ENCODE measurements around the gene MKNK2.
A peak's percentile ranks its signal among the peaks of the same experiment; 100 is the strongest.

Gene MKNK2

GRCh38 chr19:2054763-2055162 lies 3.7 kb upstream of the MKNK2 start:
- Mint-ChIP-seq H3K9me3 (no peaks in the 10 kb centered on the region), H3K27ac (peak overlapping the region; percentile 96), H3K4me1 (peaks cover 49% of the 10 kb centered on the region), H3K36me3 (peaks cover 27% of the 10 kb centered on the region), H3K4me3 (peak overlapping the region; percentile 72)
- no peak for ATAC-seq
- DNase-seq (ENCODE audit: low spot score in 2 of 2) = no peak

GRCh38 chr19:2053601-2054389 lies 2.8 kb upstream of the MKNK2 start:
- H3K4me1 Mint-ChIP-seq = peaks cover 59% of the 10 kb centered on the region
- H3K9me3 Mint-ChIP-seq = no peaks in the 10 kb centered on the region
- H3K36me3 Mint-ChIP-seq = peaks cover 37% of the 10 kb centered on the region
- peak overlapping the region; percentile 78 for H3K4me3 Mint-ChIP-seq
- peak overlapping the region; percentile 94 for H3K27ac Mint-ChIP-seq
- no peak for DNase-seq (ENCODE audit: low spot score in 2 of 2)
- no peak for ATAC-seq

- peak; percentile 31 for ATAC-seq
- Mint-ChIP-seq H3K4me1 (peaks cover 67% of the 10 kb centered on the region), H3K9me3 (no peaks in the 10 kb centered on the region)
Observed at GRCh38 chr19:2051773-2052704, 995 bp upstream of the MKNK2 start.

GRCh38 chr19:2050349-2050990 lies 574 bp downstream of the MKNK2 start:
- H3K4me1 Mint-ChIP-seq = peaks cover 55% of the 10 kb centered on the region
- H3K9me3 Mint-ChIP-seq = no peaks in the 10 kb centered on the region
- peaks cover 70% of the 10 kb centered on the region for H3K36me3 Mint-ChIP-seq
- peak in 1 of 2 donors; percentile 85 for DNase-seq (ENCODE audit: low spot score in 2 of 2)
- H3K4me3 Mint-ChIP-seq = peak overlapping the region; percentile 78
- peak; percentile 2 for ATAC-seq
- peak overlapping the region; percentile 94 for H3K27ac Mint-ChIP-seq

More at GRCh38 chr19:2051773-2052704, 995 bp upstream of the MKNK2 start:
- H3K27ac Mint-ChIP-seq = peak overlapping the region; percentile 94
- peak in 1 of 2 donors; percentile 80 for DNase-seq (ENCODE audit: low spot score in 2 of 2)
- H3K36me3 Mint-ChIP-seq = peaks cover 54% of the 10 kb centered on the region
- peak overlapping the region; percentile 78 for H3K4me3 Mint-ChIP-seq

GRCh38 chr19:2049741-2050348 lies 1.2 kb downstream of the MKNK2 start:
- DNase-seq (ENCODE audit: low spot score in 2 of 2) (peak in 1 of 2 donors; percentile 71), ATAC-seq (peak; percentile 3)
- no peaks in the 10 kb centered on the region for H3K9me3 Mint-ChIP-seq
- peak overlapping the region; percentile 78 for H3K4me3 Mint-ChIP-seq
- peak overlapping the region; percentile 83 for H3K27ac Mint-ChIP-seq
- H3K4me1 Mint-ChIP-seq = peaks cover 55% of the 10 kb centered on the region
- H3K36me3 Mint-ChIP-seq = peaks cover 76% of the 10 kb centered on the region

- H3K36me3 Mint-ChIP-seq = peaks cover 83% of the 10 kb centered on the region
- H3K4me1 Mint-ChIP-seq = peaks cover 59% of the 10 kb centered on the region
- no peak for DNase-seq (ENCODE audit: low spot score in 2 of 2)
- peak overlapping the region; percentile 78 for H3K4me3 Mint-ChIP-seq
- no peaks in the 10 kb centered on the region for H3K9me3 Mint-ChIP-seq
- H3K27ac Mint-ChIP-seq = peak overlapping the region; percentile 83
- ATAC-seq = no peak
Observed at GRCh38 chr19:2048959-2049740, 1.9 kb downstream of the MKNK2 start.

GRCh38 chr19:2048104-2048958 lies 2.7 kb downstream of the MKNK2 start:
- no peak for ATAC-seq
- Mint-ChIP-seq H3K9me3 (no peaks in the 10 kb centered on the region), H3K4me1 (peaks cover 68% of the 10 kb centered on the region), H3K36me3 (peaks cover 92% of the 10 kb centered on the region), H3K27ac (peak overlapping the region; percentile 83), H3K4me3 (peak overlapping the region; percentile 78)
- DNase-seq (ENCODE audit: low spot score in 2 of 2) = no peak

- DNase-seq (ENCODE audit: low spot score in 2 of 2) = no peak
- no peak for ATAC-seq
- Mint-ChIP-seq H3K27ac (peak overlapping the region; percentile 83), H3K36me3 (peaks cover 95% of the 10 kb centered on the region), H3K4me3 (peak overlapping the region; percentile 78), H3K4me1 (peaks cover 70% of the 10 kb centered on the region), H3K9me3 (no peaks in the 10 kb centered on the region)
Observed at GRCh38 chr19:2047449-2048103, 3.5 kb downstream of the MKNK2 start.

- DNase-seq (ENCODE audit: low spot score in 2 of 2) (no peak), ATAC-seq (no peak)
- Mint-ChIP-seq H3K4me3 (peak overlapping the region; percentile 78), H3K27ac (peak overlapping the region; percentile 83), H3K36me3 (peaks cover 96% of the 10 kb centered on the region), H3K9me3 (no peaks in the 10 kb centered on the region), H3K4me1 (peaks cover 69% of the 10 kb centered on the region)
Observed at GRCh38 chr19:2047076-2047448, 4.0 kb downstream of the MKNK2 start.

GRCh38 chr19:2046046-2046907 lies 4.8 kb downstream of the MKNK2 start:
- no peak for ATAC-seq
- Mint-ChIP-seq H3K27ac (peak overlapping the region; percentile 83), H3K9me3 (no peaks in the 10 kb centered on the region), H3K4me3 (peak overlapping the region; percentile 78), H3K4me1 (peaks cover 65% of the 10 kb centered on the region), H3K36me3 (peaks cover 97% of the 10 kb centered on the region)
- no peak for DNase-seq (ENCODE audit: low spot score in 2 of 2)

GRCh38 chr19:2045501-2046045 lies 5.5 kb downstream of the MKNK2 start:
- DNase-seq (ENCODE audit: low spot score in 2 of 2) (no peak), ATAC-seq (no peak)
- peak overlapping the region; percentile 91 for H3K27ac Mint-ChIP-seq
- H3K9me3 Mint-ChIP-seq = no peaks in the 10 kb centered on the region
- H3K4me3 Mint-ChIP-seq = no peak overlapping the region
- H3K4me1 Mint-ChIP-seq = peaks cover 68% of the 10 kb centered on the region
- peaks cover 100% of the 10 kb centered on the region for H3K36me3 Mint-ChIP-seq

All from stimulated activated effector memory CD8-positive, alpha-beta T cell treated with anti-CD3 and anti-CD28 coated beads, Interleukin-12 subunit alpha, Interleukin-12 subunit beta, amount 100 ng/mL, for 72 hours (primary cell).